GM19035 (cell line): ENCODE data around the gene ZCCHC4.

Experiments
- ATAC-seq: cut with Tn5 transposase; IDR thresholded peaks from one replicate; pipeline ENCODE4 v1.9.1; 2021; ENCODE audit not compliant: unreplicated experiment

The ZCCHC4 gene

DNA sequence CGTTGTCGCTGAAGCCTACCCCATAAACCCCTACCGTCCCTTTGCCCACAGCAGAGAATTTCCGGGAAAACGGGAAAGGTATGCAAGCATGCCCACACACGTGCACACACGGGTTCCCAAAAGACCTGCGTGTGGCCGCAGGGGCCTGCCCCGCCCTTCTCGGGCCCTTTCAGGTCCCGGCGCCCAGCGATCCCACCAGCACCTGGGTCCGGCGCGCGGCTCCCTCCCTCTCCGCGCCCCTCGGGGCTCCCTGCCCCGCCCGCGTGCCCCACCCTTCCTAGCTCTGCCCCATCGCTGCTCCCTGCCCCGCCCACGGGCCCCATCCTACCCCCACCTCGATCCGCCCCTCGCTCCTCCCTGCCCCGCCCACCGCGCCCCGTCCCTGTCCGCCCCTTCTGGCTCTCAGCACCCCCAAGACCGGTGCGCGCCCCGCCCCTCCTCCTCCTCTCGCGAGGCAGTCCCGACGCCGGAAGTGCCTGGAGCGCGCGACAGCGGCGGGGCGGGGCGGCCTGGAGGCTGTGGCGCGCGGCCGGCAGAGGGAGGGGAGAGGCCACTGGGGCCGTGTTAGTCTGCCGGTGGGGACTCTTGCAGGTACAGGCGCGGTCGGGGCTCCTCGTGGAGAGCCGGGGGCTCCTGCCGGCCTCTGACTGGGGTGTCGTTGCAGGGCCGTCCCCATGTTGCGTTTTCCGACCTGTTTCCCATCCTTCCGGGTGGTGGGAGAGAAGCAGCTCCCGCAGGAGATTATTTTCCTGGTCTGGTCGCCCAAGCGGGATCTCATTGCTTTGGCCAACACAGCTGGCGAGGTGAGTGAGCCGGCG, 64.4 kb downstream of the ZCCHC4 start, which contains the start of gene ANAPC4:
ANAPC4 (plus strand) TSS at position 510 of the 818 bp plus-strand sequence; CDS start at position 675, 165 bp downstream.
- peak; percentile 96 for ATAC-seq

- peak; percentile 11 for ATAC-seq
These were observed 65.2 kb downstream of the ZCCHC4 start for GRCh38 chr4:25377572-25378436.

DNA sequence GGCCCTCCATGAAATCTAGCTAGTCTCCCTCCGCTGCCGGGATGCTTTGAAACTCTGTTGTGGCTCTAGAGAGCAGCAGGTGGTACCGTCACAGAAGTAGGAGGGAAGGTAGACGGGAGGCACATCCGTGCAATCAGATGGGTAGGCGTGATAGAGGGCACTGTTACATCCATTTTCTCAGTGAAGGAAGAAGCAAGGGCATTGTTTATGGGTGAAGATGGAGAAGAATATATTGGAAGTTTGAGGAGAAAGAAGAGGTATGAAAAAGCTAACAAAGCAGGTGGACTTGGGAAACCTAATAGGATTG, 65.8 kb downstream of the ZCCHC4 start:
- no peak for ATAC-seq

DNA sequence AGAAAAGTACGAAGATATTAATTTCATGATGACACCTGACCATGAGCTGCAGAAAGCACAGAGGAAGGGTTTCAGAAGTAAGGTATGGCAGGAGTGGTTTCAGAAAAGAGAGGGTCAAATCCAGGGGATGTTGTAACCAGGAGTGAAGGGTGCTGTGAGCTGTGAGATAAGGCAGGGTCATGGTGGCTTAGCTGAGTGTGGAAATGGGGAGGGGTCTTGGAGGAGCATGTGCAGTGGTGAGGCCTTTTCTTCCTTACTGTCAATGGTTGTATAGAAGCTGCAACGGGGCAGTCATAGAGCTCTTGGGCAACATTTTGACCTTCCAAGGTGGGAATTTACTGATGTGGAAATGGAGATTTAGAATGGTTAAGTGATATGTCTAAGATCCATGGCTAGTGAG, 67.0 kb downstream of the ZCCHC4 start:
- ATAC-seq, result no peak

DNA sequence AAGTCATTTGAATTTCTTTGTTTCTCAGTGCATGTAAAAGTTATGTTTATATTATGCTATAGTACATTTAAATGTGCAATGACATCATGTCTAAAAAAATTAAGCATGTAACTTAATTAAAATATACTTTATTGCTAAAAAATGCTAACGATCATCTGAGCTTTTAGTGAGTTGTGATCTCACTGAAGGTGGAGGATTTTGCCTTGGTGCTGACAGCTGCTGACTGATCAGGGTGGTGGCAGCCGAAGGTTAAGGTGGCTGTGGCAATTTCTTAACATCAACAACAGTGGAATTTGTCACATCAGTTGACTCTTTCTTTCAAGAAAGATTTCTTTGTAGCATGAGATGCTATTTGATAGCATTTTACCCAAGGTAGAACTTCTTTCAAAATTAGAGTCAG, 71.1 kb downstream of the ZCCHC4 start:
- no peak for ATAC-seq

DNA sequence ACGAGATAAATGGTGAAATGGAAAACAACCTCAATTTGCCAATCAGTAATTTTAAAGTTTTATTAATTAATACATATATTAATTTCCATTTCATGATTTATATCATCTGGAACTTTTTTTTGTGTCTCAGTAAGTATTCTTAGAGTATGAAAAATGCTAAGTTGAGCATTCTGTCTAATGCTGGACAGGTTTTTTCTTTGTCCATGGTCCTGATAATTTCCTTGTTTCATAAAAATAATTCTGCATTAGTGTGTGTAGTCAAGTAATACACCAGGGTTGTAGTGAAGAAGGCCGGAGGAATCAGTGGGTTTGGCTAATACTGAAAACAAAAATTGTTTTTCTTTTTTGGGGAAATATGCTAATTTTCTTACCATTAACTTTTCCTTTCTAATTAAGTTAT, 74.4 kb downstream of the ZCCHC4 start:
- ATAC-seq, result no peak

DNA sequence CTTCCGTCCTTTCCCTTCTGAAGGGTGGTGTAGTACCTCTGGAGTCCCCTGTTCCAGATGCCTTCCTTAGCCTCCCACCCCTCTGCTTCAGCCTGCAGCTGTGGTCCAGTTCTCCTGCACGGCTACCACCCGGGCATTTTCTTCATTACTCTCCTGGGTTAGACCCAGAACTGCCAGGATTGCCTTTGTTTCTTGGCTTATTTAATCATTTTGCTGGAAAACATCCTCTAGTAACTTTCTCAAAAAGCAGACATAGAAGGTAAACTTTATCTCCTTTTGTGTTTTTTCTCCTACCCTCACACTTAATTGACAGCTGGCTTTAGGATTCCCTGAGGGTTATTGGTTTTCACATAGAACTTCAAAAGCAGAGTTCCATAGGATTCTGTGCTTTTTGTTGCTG, 84.7 kb downstream of the ZCCHC4 start:
- ATAC-seq, result no peak

DNA sequence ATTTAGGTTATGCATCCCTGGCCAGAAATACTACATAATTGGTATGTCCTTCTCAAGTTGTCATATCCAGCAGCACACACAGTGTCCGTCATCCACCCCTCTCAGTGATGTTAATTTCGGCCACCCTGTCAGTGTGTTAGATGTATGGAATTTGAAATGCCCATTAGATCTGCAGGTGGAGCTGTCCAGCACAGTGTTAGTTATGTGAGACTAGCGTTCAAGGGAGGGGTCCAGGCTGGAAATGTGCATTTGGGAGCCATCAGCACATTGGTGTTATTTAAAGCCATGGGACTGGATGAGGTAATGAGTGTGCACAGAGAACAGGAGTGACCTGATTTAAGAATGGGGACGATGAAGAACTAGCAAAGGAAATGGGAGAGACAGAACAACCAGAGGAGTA, 86.9 kb downstream of the ZCCHC4 start:
- no peak for ATAC-seq

GRCh38 chr4:25401066-25401465, 88.5 kb downstream of the ZCCHC4 start:
- ATAC-seq, result no peak

GRCh38 chr4:25402521-25402920, 89.9 kb downstream of the ZCCHC4 start:
- ATAC-seq, result no peak

DNA sequence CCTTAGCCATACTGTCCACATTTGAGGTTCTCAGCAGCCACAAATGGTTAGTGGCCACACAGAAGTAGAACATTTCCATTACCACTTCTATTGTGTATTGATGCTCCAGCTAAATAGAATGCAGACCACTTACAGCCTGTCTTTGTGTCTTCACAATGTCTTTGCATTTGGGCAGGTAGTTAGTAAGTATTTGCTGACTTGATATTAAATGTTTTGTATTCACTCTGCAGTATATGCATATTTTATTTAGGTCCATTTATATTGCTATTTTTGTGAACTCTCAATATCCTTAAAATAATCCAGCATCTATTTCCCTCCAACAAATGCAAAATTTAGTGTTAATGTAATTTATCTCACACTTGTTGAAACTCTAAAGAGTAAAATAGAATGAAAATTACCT, 91.1 kb downstream of the ZCCHC4 start:
- ATAC-seq, result no peak

- ATAC-seq, result no peak
These were observed 92.9 kb downstream of the ZCCHC4 start for GRCh38 chr4:25405453-25405852.

GRCh38 chr4:25406081-25406692, 93.6 kb downstream of the ZCCHC4 start:
- ATAC-seq, result no peak

GRCh38 chr4:25410820-25411529, 98.4 kb downstream of the ZCCHC4 start:
- ATAC-seq, result no peak

GRCh38 chr4:25413261-25413660, 100.7 kb downstream of the ZCCHC4 start:
- ATAC-seq, result no peak

DNA sequence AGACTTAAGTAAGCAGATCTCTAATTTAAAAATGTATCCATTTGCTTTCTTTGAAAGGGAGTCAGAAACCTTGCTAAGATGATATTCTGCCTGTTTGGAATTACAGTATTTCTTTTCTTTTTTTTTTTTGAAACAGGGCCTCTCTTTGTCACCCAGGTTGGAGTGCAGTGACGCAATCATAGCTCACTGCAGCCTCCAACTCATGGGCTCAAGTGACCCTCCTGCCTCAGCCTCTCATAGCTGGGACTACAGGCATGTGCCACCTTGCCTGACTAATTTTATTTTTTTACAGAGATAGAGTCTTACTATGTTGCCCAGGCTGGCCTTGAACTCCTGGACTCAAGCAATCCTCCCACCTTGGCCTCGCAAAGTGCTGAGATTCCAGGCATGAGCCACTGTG, 104.4 kb downstream of the ZCCHC4 start:
- no peak for ATAC-seq
